H1 (cell line): ENCODE data around the gene YOD1.

Experiments
- BACH1 ChIP-seq: IDR thresholded peaks from 2 replicates; pipeline ENCODE4 v1.6.1; 2012; ENCODE audit warnings: low read length, improper control_type of control experiment
- CREB1 ChIP-seq: IDR thresholded peaks from 2 replicates; pipeline ENCODE4 v1.6.1; 2012; ENCODE audit warnings: inconsistent platforms
- EZH2 ChIP-seq: fragments of 200-600 bp; sonication (generic); IDR thresholded peaks from 2 replicates; pipeline ENCODE4 v1.7.1; 2012; ENCODE audit warnings: low read depth, mild to moderate bottlenecking, moderate library complexity, low read length, inconsistent platforms; ENCODE audit not compliant: severe bottlenecking
- HDAC2 ChIP-seq, 2 experiments: fragments of 300-600 bp in 1 of 2; sonication (generic) in 1 of 2; IDR thresholded peaks; 2 replicates each; pipeline ENCODE4 v1.6.1; 2011 to 2012; ENCODE audit warnings: low read depth in 2 of 2, low read length in 2 of 2, mild to moderate bottlenecking in 2 of 2, moderate library complexity in 2 of 2, borderline replicate concordance in 1 of 2, inconsistent platforms in 1 of 2
- NRF1 ChIP-seq: IDR thresholded peaks from 2 replicates; pipeline ENCODE4 v1.6.1; 2011; ENCODE audit warnings: mild to moderate bottlenecking, low read depth, low read length, improper control_type of control experiment
- POLR2A ChIP-seq, 2 experiments: IDR thresholded peaks; 1 replicate in 1 of 2; 2 replicates in 1 of 2; pipeline ENCODE4 v1.6.1; 2011; ENCODE audit warnings: low read depth in 2 of 2, low read length in 2 of 2, mild to moderate bottlenecking in 2 of 2; ENCODE audit errors: control extremely low read depth in 1 of 2
- POLR2AphosphoS5 ChIP-seq: IDR thresholded peaks from 2 replicates; pipeline ENCODE4 v1.6.1; 2011; ENCODE audit warnings: low read depth, low read length
- ZNF274 ChIP-seq: IDR thresholded peaks from 2 replicates; pipeline ENCODE4 v1.7.0; 2012; ENCODE audit warnings: low read length, borderline replicate concordance; ENCODE audit errors: extremely low read depth
- TF ChIP-seq, protein P1 (sequence below), 3 experiments: IDR thresholded peaks; 1 replicate in 2 of 3; 2 replicates in 1 of 3; pipeline versions ENCODE4 v1.5.1 to v1.6.1; 2011; ENCODE audit warnings: low read length in 3 of 3, mild to moderate bottlenecking in 3 of 3, inconsistent platforms in 2 of 3, low read depth in 1 of 3, moderate library complexity in 1 of 3; ENCODE audit not compliant: insufficient read depth in 1 of 3; ENCODE audit errors: control extremely low read depth in 1 of 3
- TF ChIP-seq, protein P2 (sequence below): IDR thresholded peaks from 2 replicates; pipeline ENCODE4 v1.6.1; 2011; ENCODE audit warnings: low read length, improper control_type of control experiment
- TF ChIP-seq, protein P3 (sequence below): IDR thresholded peaks from 2 replicates; pipeline ENCODE4 v1.6.1; 2011; ENCODE audit warnings: low read depth, mild to moderate bottlenecking, low read length; ENCODE audit not compliant: insufficient read depth

DNA sequence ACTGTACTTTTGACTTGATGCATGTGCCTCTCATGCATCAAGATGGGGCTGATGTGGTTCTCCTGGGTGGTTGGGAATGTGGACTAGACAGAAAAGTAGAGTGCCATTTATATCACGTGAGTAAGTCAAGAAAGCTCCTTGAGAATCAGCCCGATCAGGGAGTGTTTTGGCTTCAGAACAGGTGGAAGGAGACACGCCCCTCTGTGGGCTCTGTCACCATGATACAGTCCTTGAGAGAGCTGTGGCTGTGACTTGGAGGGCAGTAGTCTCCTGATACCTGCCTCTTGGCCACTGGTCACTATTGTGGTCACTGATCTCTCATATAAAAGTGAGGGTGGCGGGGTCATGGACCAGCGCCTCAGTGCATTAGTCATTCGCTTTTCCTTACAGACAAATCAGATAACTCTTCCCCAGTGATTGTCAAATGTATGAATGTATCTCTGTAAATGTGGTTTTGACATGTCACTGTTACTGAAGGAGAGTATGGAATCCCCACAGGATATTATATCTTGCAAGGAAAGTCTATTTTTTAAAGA lies 28.8 kb upstream of the YOD1 start:
- TF ChIP-seq NRF1 (no peak), ZNF274 (no peak), POLR2A (IDR thresholded peaks at IDR 0.05; ENCODE audit: control extremely low read depth in 1 of 2, low read depth in 2 of 2, low read length in 2 of 2) (no peak), POLR2AphosphoS5 (no peak), EZH2 (no peak), CREB1 (no peak), HDAC2 (IDR thresholded peaks at IDR 0.05; ENCODE audit: borderline replicate concordance in 1 of 2, low read depth in 2 of 2, low read length in 2 of 2) (no peak), BACH1 (no peak)
- TF ChIP-seq, protein P1, sequence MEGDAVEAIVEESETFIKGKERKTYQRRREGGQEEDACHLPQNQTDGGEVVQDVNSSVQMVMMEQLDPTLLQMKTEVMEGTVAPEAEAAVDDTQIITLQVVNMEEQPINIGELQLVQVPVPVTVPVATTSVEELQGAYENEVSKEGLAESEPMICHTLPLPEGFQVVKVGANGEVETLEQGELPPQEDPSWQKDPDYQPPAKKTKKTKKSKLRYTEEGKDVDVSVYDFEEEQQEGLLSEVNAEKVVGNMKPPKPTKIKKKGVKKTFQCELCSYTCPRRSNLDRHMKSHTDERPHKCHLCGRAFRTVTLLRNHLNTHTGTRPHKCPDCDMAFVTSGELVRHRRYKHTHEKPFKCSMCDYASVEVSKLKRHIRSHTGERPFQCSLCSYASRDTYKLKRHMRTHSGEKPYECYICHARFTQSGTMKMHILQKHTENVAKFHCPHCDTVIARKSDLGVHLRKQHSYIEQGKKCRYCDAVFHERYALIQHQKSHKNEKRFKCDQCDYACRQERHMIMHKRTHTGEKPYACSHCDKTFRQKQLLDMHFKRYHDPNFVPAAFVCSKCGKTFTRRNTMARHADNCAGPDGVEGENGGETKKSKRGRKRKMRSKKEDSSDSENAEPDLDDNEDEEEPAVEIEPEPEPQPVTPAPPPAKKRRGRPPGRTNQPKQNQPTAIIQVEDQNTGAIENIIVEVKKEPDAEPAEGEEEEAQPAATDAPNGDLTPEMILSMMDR (IDR thresholded peaks at IDR 0.05; ENCODE audit: control extremely low read depth in 1 of 3, insufficient read depth in 1 of 3, low read depth in 1 of 3, low read length in 3 of 3) = no peak
- TF ChIP-seq, protein P2, sequence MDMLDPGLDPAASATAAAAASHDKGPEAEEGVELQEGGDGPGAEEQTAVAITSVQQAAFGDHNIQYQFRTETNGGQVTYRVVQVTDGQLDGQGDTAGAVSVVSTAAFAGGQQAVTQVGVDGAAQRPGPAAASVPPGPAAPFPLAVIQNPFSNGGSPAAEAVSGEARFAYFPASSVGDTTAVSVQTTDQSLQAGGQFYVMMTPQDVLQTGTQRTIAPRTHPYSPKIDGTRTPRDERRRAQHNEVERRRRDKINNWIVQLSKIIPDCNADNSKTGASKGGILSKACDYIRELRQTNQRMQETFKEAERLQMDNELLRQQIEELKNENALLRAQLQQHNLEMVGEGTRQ = no peak
- TF ChIP-seq, protein P3, sequence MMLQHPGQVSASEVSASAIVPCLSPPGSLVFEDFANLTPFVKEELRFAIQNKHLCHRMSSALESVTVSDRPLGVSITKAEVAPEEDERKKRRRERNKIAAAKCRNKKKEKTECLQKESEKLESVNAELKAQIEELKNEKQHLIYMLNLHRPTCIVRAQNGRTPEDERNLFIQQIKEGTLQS = no peak
